ENCODE measurements around the gene FOXO6. TPM values are rescaled to one million over a fixed set of nuclear protein-coding genes. Genes with fewer than 3 reads are reported as not detected.

Gene FOXO6
- total and polyA plus RNA-seq, 12 donors, result 0.22 to 7.0 (median 1.2) TPM; not detected in 1

DNA sequence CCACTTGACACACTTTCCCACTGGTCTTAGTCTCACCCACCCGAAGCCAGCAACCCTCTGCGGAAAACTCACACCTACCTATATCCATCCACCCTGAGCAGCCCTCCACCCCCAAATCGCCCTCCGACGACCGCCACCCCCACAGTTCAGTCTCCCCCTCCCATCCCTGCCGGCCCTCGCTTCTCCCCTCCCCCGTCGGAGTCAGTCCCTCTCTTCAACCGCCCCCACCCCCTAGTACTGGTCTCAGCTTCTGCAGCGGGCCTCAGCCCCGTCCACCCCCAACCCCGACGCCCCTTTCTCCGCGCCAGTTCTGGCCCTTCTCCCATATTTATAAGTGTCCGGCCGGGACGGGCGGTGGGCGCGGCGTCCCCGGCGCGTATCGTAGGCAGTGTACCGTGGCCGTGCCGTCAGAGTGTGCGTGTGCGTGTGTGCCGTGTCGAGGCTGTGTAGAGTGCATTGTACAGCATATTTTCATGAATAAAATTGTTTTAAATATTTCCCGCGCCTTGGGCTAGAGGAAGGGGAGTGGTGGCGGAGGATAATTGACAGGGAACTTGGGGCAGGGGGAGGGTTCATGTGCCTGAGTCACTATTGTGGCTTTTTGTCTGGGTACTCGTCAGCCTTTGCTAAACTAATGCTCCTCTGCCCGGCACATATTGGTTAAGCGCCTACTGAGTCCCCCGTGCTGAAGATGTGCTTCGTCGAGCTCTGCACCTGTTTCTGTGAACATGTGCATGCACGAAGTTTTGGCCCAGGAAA, 22.0 kb downstream of the FOXO6 start:
- 50 to 64% (median 55%) methylated on average over 41 to 45 of the region's 45 CpGs for WGBS, 4 donors
- H3K27me3 ChIP-seq, result no peaks in the 10 kb centered on the region
- no peaks in the 10 kb centered on the region for H3K36me3 ChIP-seq (replicated peaks in 1 of 2)
- TF ChIP-seq, protein P1, sequence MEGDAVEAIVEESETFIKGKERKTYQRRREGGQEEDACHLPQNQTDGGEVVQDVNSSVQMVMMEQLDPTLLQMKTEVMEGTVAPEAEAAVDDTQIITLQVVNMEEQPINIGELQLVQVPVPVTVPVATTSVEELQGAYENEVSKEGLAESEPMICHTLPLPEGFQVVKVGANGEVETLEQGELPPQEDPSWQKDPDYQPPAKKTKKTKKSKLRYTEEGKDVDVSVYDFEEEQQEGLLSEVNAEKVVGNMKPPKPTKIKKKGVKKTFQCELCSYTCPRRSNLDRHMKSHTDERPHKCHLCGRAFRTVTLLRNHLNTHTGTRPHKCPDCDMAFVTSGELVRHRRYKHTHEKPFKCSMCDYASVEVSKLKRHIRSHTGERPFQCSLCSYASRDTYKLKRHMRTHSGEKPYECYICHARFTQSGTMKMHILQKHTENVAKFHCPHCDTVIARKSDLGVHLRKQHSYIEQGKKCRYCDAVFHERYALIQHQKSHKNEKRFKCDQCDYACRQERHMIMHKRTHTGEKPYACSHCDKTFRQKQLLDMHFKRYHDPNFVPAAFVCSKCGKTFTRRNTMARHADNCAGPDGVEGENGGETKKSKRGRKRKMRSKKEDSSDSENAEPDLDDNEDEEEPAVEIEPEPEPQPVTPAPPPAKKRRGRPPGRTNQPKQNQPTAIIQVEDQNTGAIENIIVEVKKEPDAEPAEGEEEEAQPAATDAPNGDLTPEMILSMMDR (IDR thresholded peaks at IDR 0.05), result no peak
- no peak for TF ChIP-seq POLR2A (IDR thresholded peaks at IDR 0.05)
- peaks cover 6 to 10% of the 10 kb centered on the region in 2 donors for H3K4me1 ChIP-seq (replicated peaks in 1 of 2)
- intact Hi-C loops (cut with DNase I), result no loop called here
- DNase-seq, result no peak
- peak overlapping the region in 1 of 4 donors; percentile 59 for H3K4me3 ChIP-seq
- no peaks in the 10 kb centered on the region for H3K9me3 ChIP-seq (replicated peaks in 1 of 3)
- H3K27ac ChIP-seq, result peak overlapping the region in 2 of 5 donors; percentile 79 to 92

DNA sequence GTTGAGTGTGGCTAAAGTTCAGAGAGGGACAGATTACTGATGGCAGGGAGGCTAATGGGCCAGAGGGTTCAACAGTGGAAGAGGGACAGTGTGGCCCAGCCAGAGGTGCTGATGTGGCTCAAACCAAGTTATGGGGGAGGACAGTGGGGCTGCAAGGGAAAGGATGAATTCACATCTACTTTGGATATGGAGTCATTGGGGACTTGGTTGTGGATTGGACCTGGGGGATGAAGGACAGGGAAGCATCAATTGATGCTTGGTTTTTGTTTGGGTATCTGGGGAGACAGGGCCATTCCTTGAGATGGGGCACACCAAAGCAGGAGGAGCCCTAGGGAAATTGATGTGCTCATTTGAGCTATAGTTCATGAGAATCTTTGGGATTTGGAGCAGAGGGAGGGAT, 23.3 kb downstream of the FOXO6 start:
- H3K4me1 ChIP-seq (replicated peaks in 1 of 2), result peaks cover 6 to 10% of the 10 kb centered on the region in 2 donors
- intact Hi-C loops (cut with DNase I), result no loop called here
- TF ChIP-seq, protein P1 (IDR thresholded peaks at IDR 0.05), result no peak
- no peak for TF ChIP-seq POLR2A (IDR thresholded peaks at IDR 0.05)
- DNase-seq, result no peak
- no peaks in the 10 kb centered on the region for H3K27me3 ChIP-seq
- H3K36me3 ChIP-seq (replicated peaks in 1 of 2), result no peaks in the 10 kb centered on the region
- no peak overlapping the region for H3K4me3 ChIP-seq
- no peaks in the 10 kb centered on the region for H3K9me3 ChIP-seq (replicated peaks in 1 of 3)
- H3K27ac ChIP-seq, result no peak overlapping the region

DNA sequence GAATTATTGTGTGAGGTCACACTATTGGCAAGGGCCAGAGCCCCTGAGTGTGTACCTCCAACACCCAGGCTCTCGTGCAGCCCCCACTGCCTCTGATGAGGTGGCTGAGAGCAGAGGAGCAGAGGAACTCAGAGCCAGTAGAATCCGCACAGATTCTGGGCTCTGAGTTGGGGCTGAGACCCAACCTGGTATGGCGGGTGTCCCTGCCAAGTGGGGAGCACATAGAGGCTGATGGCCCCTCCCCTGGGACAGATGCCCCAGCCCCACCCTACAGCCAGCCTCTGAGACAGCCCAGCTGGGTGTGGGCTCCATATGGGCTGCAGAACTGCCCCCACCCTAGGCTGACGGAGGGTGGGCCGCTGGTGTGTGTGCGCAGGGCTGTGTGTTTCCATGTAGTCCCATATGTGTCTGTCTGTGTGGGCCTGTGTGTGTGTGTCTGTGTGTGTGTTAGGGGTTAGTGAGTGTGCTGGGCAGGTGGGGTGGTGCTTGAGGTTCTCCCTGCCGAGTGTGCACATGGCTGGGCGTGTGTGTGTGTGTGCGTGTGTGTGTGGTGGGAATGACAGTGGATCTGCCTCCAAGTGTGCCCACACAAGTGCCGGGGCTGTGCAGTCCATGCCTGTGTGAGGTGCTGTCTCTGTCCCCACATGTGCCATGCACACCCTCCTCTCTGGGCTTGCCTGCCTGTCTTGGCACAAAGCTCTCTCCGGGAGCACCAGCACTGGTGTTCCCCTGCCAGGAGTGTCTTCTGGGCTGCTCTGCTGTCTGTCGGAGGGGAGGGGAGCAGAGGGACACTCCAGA, 24.4 kb downstream of the FOXO6 start:
- no peaks in the 10 kb centered on the region for H3K36me3 ChIP-seq (replicated peaks in 1 of 2)
- no peak overlapping the region for H3K4me3 ChIP-seq
- WGBS, 4 donors, result 72 to 86% (median 83%) methylated on average over 8 to 12 of the region's 12 CpGs
- intact Hi-C loops (cut with DNase I), result no loop called here
- no peaks in the 10 kb centered on the region for H3K27me3 ChIP-seq
- no peak overlapping the region for H3K27ac ChIP-seq
- no peaks in the 10 kb centered on the region for H3K9me3 ChIP-seq (replicated peaks in 1 of 3)
- TF ChIP-seq, protein P1 (IDR thresholded peaks at IDR 0.05), result no peak
- no peak for TF ChIP-seq POLR2A (IDR thresholded peaks at IDR 0.05)
- no peak for DNase-seq
- peaks cover 6 to 10% of the 10 kb centered on the region in 2 donors for H3K4me1 ChIP-seq (replicated peaks in 1 of 2)

DNA sequence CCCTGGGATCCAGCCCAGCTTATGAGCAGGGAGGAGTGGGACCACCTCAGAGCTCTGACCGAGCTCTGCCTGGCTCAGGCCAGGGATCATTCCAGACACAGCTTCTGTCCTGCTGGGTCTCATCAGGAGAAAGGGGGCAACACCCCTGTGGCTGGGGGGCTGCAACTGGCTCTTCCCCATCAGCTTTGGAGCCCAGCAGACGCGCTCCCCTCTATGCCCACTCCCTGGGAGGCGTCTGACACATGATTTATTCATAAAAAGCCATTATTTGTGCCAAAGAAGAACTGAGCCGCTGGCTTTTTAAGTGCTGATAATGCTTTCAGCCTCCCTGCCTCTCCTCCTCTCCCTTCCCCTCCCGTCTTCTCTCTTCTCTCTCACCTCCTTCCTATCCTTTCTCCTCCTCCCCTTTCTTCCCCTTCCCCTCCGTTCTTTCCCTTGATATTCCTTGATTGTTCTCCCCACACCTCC, 25.0 kb downstream of the FOXO6 start:
- intact Hi-C loops (cut with DNase I), result no loop called here
- Histone ChIP-seq H3K4me3 (no peak overlapping the region), H3K4me1 (replicated peaks in 1 of 2) (peaks cover 6 to 10% of the 10 kb centered on the region in 2 donors), H3K27me3 (no peaks in the 10 kb centered on the region), H3K9me3 (replicated peaks in 1 of 3) (no peaks in the 10 kb centered on the region), H3K36me3 (replicated peaks in 1 of 2) (no peaks in the 10 kb centered on the region), H3K27ac (no peak overlapping the region)
- TF ChIP-seq, protein P1 (IDR thresholded peaks at IDR 0.05), result no peak
- no peak for TF ChIP-seq POLR2A (IDR thresholded peaks at IDR 0.05)
- DNase-seq, result no peak
- WGBS, 4 donors, result 74 to 79% (median 75%) methylated on average over 7 of the region's 7 CpGs
